Peyer's patch (tissue), 4 donors: ENCODE results near the gene ANO9.

Experiments
- POLR2A ChIP-seq, 2 donors: fragments of 450-650 bp; IDR thresholded peaks; one replicate each; pipeline ENCODE4 v1.5.1; 2017; ENCODE audit warnings: antibody characterized with exemption in 2 of 2, mild to moderate bottlenecking in 2 of 2, moderate library complexity in 2 of 2
- TF ChIP-seq, protein P1 (sequence below), 6 experiments: fragments of 450-650 bp in 4 of 6; fragments of 200-600 bp in 2 of 6; sonication (generic) in 1 of 6; IDR thresholded peaks; one replicate each; pipeline ENCODE4 v1.5.1; 2017 to 2019; ENCODE audit warnings: antibody characterized with exemption in 6 of 6, mild to moderate bottlenecking in 3 of 6, moderate library complexity in 1 of 6

DNA sequence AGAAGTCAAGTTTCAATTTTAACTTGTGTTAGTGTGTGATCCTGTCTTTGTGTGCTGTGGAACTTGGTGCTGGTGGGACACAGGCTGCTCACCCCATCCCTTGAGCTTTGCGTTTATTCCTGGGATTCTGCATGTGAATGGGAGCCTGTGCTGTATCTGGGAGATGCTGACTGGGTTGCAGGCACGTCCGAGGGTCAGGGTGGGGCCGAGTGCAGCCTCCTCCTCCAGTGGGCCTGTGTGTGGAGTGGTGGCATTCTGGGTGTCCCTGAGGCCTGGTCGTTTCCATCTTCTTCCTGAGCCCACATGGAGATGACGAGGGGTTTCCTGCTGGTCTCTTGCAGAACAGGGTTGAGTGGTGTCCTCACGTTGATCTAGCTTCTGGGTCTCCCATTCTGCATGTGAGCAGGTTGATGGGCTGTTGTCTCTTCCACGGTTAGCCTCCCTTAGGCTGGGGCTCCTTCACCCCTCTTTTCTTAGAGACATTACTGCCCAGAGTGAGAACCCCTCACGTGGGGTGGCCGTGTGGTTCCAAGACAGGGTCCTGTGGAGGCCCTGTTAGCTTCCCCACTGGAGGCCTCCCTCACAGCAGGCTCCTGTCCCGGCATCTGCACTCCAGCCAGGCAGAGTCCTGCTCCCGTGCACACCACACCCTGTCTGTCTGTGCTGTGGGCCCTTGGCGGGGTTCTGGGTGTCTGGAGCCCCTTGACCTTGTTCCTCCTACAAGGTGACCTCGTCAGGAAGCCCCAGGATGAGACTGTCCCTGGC is 13.2 kb upstream of the ANO9 start:
- TF ChIP-seq, protein P1, sequence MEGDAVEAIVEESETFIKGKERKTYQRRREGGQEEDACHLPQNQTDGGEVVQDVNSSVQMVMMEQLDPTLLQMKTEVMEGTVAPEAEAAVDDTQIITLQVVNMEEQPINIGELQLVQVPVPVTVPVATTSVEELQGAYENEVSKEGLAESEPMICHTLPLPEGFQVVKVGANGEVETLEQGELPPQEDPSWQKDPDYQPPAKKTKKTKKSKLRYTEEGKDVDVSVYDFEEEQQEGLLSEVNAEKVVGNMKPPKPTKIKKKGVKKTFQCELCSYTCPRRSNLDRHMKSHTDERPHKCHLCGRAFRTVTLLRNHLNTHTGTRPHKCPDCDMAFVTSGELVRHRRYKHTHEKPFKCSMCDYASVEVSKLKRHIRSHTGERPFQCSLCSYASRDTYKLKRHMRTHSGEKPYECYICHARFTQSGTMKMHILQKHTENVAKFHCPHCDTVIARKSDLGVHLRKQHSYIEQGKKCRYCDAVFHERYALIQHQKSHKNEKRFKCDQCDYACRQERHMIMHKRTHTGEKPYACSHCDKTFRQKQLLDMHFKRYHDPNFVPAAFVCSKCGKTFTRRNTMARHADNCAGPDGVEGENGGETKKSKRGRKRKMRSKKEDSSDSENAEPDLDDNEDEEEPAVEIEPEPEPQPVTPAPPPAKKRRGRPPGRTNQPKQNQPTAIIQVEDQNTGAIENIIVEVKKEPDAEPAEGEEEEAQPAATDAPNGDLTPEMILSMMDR (IDR thresholded peaks at IDR 0.05), result no peak
- no peak for TF ChIP-seq POLR2A (IDR thresholded peaks at IDR 0.05)
